Uterus (tissue), 4 donors: ENCODE measurements around the gene TMEM129. TPM values are rescaled to one million over a fixed set of nuclear protein-coding genes. Genes with fewer than 3 reads are reported as not detected.

Experiments
- DNase-seq, 2 donors: peaks; one replicate each; pipeline ENCODE4 v3.0.0-alpha.2; 2019 to 2020
- H3K27ac ChIP-seq, 2 donors: fragments of 200-600 bp; sonication (generic); 1 replicate in 1 of 2; 2 replicates in 1 of 2; pipeline ENCODE4 v1.5.1; 2016 to 2018
- H3K27me3 ChIP-seq, 2 donors: fragments of 200-600 bp; sonication (generic); one replicate each; pipeline ENCODE4 v1.5.1; 2018 to 2019; ENCODE audit warnings: control low read depth in 1 of 2
- H3K36me3 ChIP-seq, 2 donors: fragments of 200-600 bp; sonication (generic); one replicate each; pipeline ENCODE4 v1.5.1; 2019; ENCODE audit warnings: control low read depth in 1 of 2
- H3K4me1 ChIP-seq, 2 donors: fragments of 200-600 bp; sonication (generic); one replicate each; pipeline ENCODE4 v1.5.1; 2018 to 2019; ENCODE audit warnings: control low read depth in 1 of 2
- H3K4me3 ChIP-seq, 2 donors: fragments of 200-600 bp; sonication (generic); 1 replicate in 1 of 2; 2 replicates in 1 of 2; pipeline ENCODE4 v1.5.1; 2018 to 2019; ENCODE audit warnings: mild to moderate bottlenecking in 1 of 2
- H3K9me3 ChIP-seq, 2 donors: fragments of 200-600 bp; sonication (generic); one replicate each; pipeline ENCODE4 v1.5.1; 2019; ENCODE audit warnings: control low read depth in 1 of 2
- CTCF ChIP-seq, 4 experiments: fragments of 200-600 bp in 2 of 4; fragments of 450-650 bp in 2 of 4; sonication (generic) in 2 of 4; IDR thresholded peaks; one replicate each; pipeline ENCODE4 v1.5.1; 2016 to 2019; ENCODE audit warnings: antibody characterized with exemption in 4 of 4, mild to moderate bottlenecking in 2 of 4, moderate library complexity in 1 of 4
- POLR2A ChIP-seq, 2 donors: fragments of 450-650 bp; IDR thresholded peaks; one replicate each; pipeline ENCODE4 v1.6.1; 2016; ENCODE audit warnings: antibody characterized with exemption in 2 of 2, mild to moderate bottlenecking in 1 of 2, moderate library complexity in 1 of 2
- intact Hi-C: fragments of 100-400 bp; cut with DNase I; formaldehyde crosslinking; loops from one replicate; pipeline ENCODE4 v1.15.1; 2023; ENCODE audit warnings: low total_unique reads
- total RNA-seq, 4 donors: library from RNA; depleted of rRNA in 3 of 4; stranded (reverse); fragments of >200 nt in 3 of 4; gene quantifications; one replicate each; pipeline versions ENCODE4 v1.1.0 to v1.2.4, GENCODE V29; 2014 to 2023
- donor health status: DM: yes; HTN: yes; CAD: no.

The TMEM129 gene
- total RNA-seq, 4 donors from 2014 or later, result 31.0 to 99.7 (median 42.7) TPM

- Histone ChIP-seq H3K27ac (no peak overlapping the region), H3K27me3 (no peaks in the 10 kb centered on the region), H3K9me3 (no peaks in the 10 kb centered on the region), H3K4me1 (peaks cover 0 to 19% of the 10 kb centered on the region in 2 donors), H3K36me3 (no peaks in the 10 kb centered on the region), H3K4me3 (no peak overlapping the region)
- TF ChIP-seq CTCF (IDR thresholded peaks at IDR 0.05) (no peak), POLR2A (IDR thresholded peaks at IDR 0.05) (no peak)
- intact Hi-C loops, result loop anchor here (5.0 kb wide), 1 partner anchor 135 kb away; the partner anchor contains the start of gene LETM1
- no peak for DNase-seq
Observed at GRCh38 chr4:1722551-1723118, 1.5 kb upstream of the TMEM129 start.

GRCh38 chr4:1721666-1722550 lies 785 bp upstream of the TMEM129 start:
- peaks cover 0 to 19% of the 10 kb centered on the region in 2 donors for H3K4me1 ChIP-seq
- H3K27ac ChIP-seq, result no peak overlapping the region
- no peak for DNase-seq
- intact Hi-C loops, result loop anchor here (5.0 kb wide), 1 partner anchor 135 kb away; the partner anchor contains the start of gene LETM1
- no peaks in the 10 kb centered on the region for H3K36me3 ChIP-seq
- peak overlapping the region; percentile 52 to 84 for H3K4me3 ChIP-seq
- H3K9me3 ChIP-seq, result no peaks in the 10 kb centered on the region
- TF ChIP-seq CTCF (IDR thresholded peaks at IDR 0.05) (no peak), POLR2A (IDR thresholded peaks at IDR 0.05) (no peak)
- no peaks in the 10 kb centered on the region for H3K27me3 ChIP-seq

- Histone ChIP-seq H3K36me3 (no peaks in the 10 kb centered on the region), H3K27ac (peak overlapping the region; percentile 78 to 87), H3K4me3 (peak overlapping the region; percentile 52 to 84), H3K27me3 (no peaks in the 10 kb centered on the region), H3K9me3 (no peaks in the 10 kb centered on the region), H3K4me1 (peaks cover 0 to 19% of the 10 kb centered on the region in 2 donors)
- DNase-seq, result no peak
- TF ChIP-seq CTCF (IDR thresholded peaks at IDR 0.05), result no peak
- no peak for TF ChIP-seq POLR2A (IDR thresholded peaks at IDR 0.05)
- intact Hi-C loops, result loop anchor here (5.0 kb wide), 1 partner anchor 137 kb away; the partner anchor contains the start of gene LETM1
Observed at GRCh38 chr4:1720163-1720983, 750 bp downstream of the TMEM129 start.

GRCh38 chr4:1718095-1718850 lies 2.9 kb downstream of the TMEM129 start:
- no peaks in the 10 kb centered on the region for H3K9me3 ChIP-seq
- H3K27me3 ChIP-seq, result no peaks in the 10 kb centered on the region
- H3K4me3 ChIP-seq, result no peak overlapping the region
- no peak for DNase-seq
- no peak overlapping the region for H3K27ac ChIP-seq
- intact Hi-C loops, result no loop called here
- TF ChIP-seq CTCF (IDR thresholded peaks at IDR 0.05) (no peak), POLR2A (IDR thresholded peaks at IDR 0.05) (no peak)
- peaks cover 0 to 20% of the 10 kb centered on the region in 2 donors for H3K4me1 ChIP-seq
- H3K36me3 ChIP-seq, result no peaks in the 10 kb centered on the region
